K562 (cell line): ENCODE data around the gene POPDC2. TPM values are rescaled to one million over a fixed set of nuclear protein-coding genes. Genes with fewer than 3 reads are reported as not detected.
A peak's percentile ranks its signal among the peaks of the same experiment; 100 is the strongest.

ENCODE experiments used
- ATAC-seq: fragments of 200-7000 bp; cut with Tn5 transposase; 3 replicates; pipeline ENCODE4 v1.9.1; 2020; ENCODE audit warnings: moderate library complexity
- BruUV-seq: library from RNA; stranded (reverse); fragments of 400-500 nt; replicated peaks from 2 replicates; lab custom pipeline; 2021; lab: Mats Ljungman, UMichigan
- CTCF ChIA-PET: fragments of 300-600 bp; formaldehyde crosslinking; extraction: SDS; loops from one replicate; lab custom pipeline; 2021; ENCODE audit warnings: low intra/inter-chr PET ratio; lab: Yijun Ruan, JAX
- POLR2A ChIA-PET: fragments of 300-600, 350-650 bp; sonication (Branson Sonifier 250); formaldehyde crosslinking; extraction: SDS; loops from one replicate; lab custom pipeline; 2021; ENCODE audit warnings: antibody characterized with exemption, inconsistent platforms; lab: Yijun Ruan, JAX
- DNase-seq, 4 experiments: peaks; one replicate each; pipeline versions ENCODE4 v3.0.0 to v3.0.0-alpha.2; 2011 to 2018; ENCODE audit warnings: low spot score in 3 of 4, mixed read lengths in 3 of 4; ENCODE audit errors: extremely low read depth in 1 of 4
- FAIRE-seq: peaks from 2 replicates; lab custom pipeline; 2011; peaks lifted over from hg19 to GRCh38; lab: Jason Lieb, UNC
- H2AFZ ChIP-seq: 2 replicates; pipeline ENCODE4 v1.6.0; 2011; ENCODE audit warnings: low read depth, low read length, control low read depth, inconsistent platforms
- H3K27ac ChIP-seq: fragments of 200-600 bp; 3 replicates; pipeline ENCODE4 v1.8.0; 2011; ENCODE audit warnings: low read depth, mild to moderate bottlenecking, control low read depth, inconsistent platforms, low read length, moderate library complexity, mixed read lengths; ENCODE audit errors: extremely low read depth
- H3K27me3 ChIP-seq, 2 experiments: fragments of 300-600 bp in 1 of 2; 2 replicates in 1 of 2; 3 replicates in 1 of 2; pipeline versions ENCODE4 v1.6.0 to v1.8.0; 2011; ENCODE audit warnings: inconsistent platforms in 2 of 2, low read length in 2 of 2, mild to moderate bottlenecking in 1 of 2, mixed read lengths in 1 of 2, moderate library complexity in 1 of 2; ENCODE audit not compliant: control insufficient read depth in 2 of 2, insufficient read depth in 2 of 2
- H3K36me3 ChIP-seq: fragments of 300-600 bp; 3 replicates; pipeline ENCODE4 v1.8.0; 2011; ENCODE audit warnings: mild to moderate bottlenecking, low read length, inconsistent platforms; ENCODE audit not compliant: control insufficient read depth, insufficient read depth
- H3K4me1 ChIP-seq, 2 experiments: fragments of 200-600 bp in 1 of 2; replicated peaks in 1 of 2; 2 replicates in 1 of 2; 3 replicates in 1 of 2; pipeline versions ENCODE4 v1.5.1 to v1.8.0; 2011; ENCODE audit warnings: inconsistent platforms in 2 of 2, low read length in 2 of 2, mild to moderate bottlenecking in 1 of 2, mixed read lengths in 1 of 2, moderate library complexity in 1 of 2; ENCODE audit not compliant: control insufficient read depth in 2 of 2, insufficient read depth in 2 of 2
- H3K4me2 ChIP-seq: 2 replicates; pipeline ENCODE4 v1.6.1; 2011; ENCODE audit warnings: low read length, control low read depth, inconsistent platforms, mixed read lengths; ENCODE audit not compliant: insufficient read depth
- H3K4me3 ChIP-seq: fragments of 200-600 bp; sonication (generic), shearing (Covaris generic); 2 replicates; pipeline ENCODE4 v1.5.1; 2016; ENCODE audit warnings: control low read depth, inconsistent platforms
- H3K79me2 ChIP-seq: fragments of 200-600 bp; 3 replicates; pipeline ENCODE4 v1.8.0; 2011; ENCODE audit warnings: low read length, inconsistent platforms; ENCODE audit not compliant: control insufficient read depth, insufficient read depth
- H3K9ac ChIP-seq, 2 experiments: 2 replicates each; pipeline versions ENCODE4 v1.6.0 to v1.6.1; 2011; ENCODE audit warnings: low read depth in 2 of 2, low read length in 2 of 2, control low read depth in 1 of 2, inconsistent platforms in 1 of 2, mild to moderate bottlenecking in 1 of 2, mixed read lengths in 1 of 2; ENCODE audit not compliant: insufficient read depth in 1 of 2
- H3K9me1 ChIP-seq: one replicate; pipeline ENCODE4 v1.6.0; 2011; ENCODE audit warnings: inconsistent platforms, mild to moderate bottlenecking, low read length, moderate library complexity; ENCODE audit not compliant: control insufficient read depth, insufficient read depth
- H3K9me3 ChIP-seq: replicated peaks from 2 replicates; pipeline ENCODE4 v1.5.1; 2011; ENCODE audit warnings: low read depth, low read length, inconsistent platforms; ENCODE audit not compliant: control insufficient read depth, insufficient read depth
- H4K20me1 ChIP-seq: replicated peaks from 2 replicates; pipeline ENCODE4 v1.6.1; 2011; ENCODE audit warnings: low read length, inconsistent platforms, mixed read lengths; ENCODE audit not compliant: control insufficient read depth, insufficient read depth
- ARID3A ChIP-seq: IDR thresholded peaks from 2 replicates; pipeline ENCODE4 v1.6.1; 2012; ENCODE audit warnings: low read depth, low read length, improper control_type of control experiment, borderline replicate concordance
- E2F6 ChIP-seq, 2 experiments: IDR thresholded peaks; 2 replicates each; pipeline ENCODE4 v1.6.1; 2011; ENCODE audit warnings: borderline replicate concordance in 1 of 2, control low read depth in 1 of 2, low read depth in 1 of 2, low read length in 1 of 2, mild to moderate bottlenecking in 1 of 2, mixed read lengths in 1 of 2, moderate library complexity in 1 of 2; ENCODE audit not compliant: insufficient read depth in 1 of 2, insufficient read length in 1 of 2, poor library complexity in 1 of 2, severe bottlenecking in 1 of 2; ENCODE audit errors: extremely low read depth in 1 of 2
- MAFF ChIP-seq: IDR thresholded peaks from 2 replicates; pipeline ENCODE4 v1.6.1; 2012; ENCODE audit warnings: low read length, improper control_type of control experiment
- PBX2 ChIP-seq, 2 experiments: IDR thresholded peaks in 1 of 2; conservative IDR thresholded peaks in 1 of 2; 2 replicates each; pipeline ENCODE4 v1.6.1; 2016; ENCODE audit warnings: low read depth in 2 of 2, mild to moderate bottlenecking in 1 of 2, missing compliant biosample characterization in 1 of 2, missing genetic modification characterization in 1 of 2, moderate library complexity in 1 of 2
- SMARCE1 ChIP-seq: fragments of 450-650 bp; IDR thresholded peaks from 2 replicates; pipeline ENCODE4 v1.7.1; 2016; ENCODE audit warnings: mild to moderate bottlenecking
- ZNF3 ChIP-seq: fragments of 250-450 bp; sonication (Bioruptor Pico); IDR thresholded peaks from 2 replicates; pipeline ENCODE4 v1.5.0; 2021; ENCODE audit warnings: mild to moderate bottlenecking, moderate library complexity
- ZNF316 ChIP-seq: fragments of 450-650 bp; IDR thresholded peaks from 2 replicates; pipeline ENCODE4 v1.6.1; 2016
- WGBS: fragments of 100-300 bp; shearing (Covaris generic); methylation state at CpG from one replicate; pipeline ENCODE4 v1.1.6; 2016; ENCODE audit warnings: low coverage, mixed read lengths; ENCODE audit not compliant: insufficient coverage; ENCODE audit errors: missing lambda C conversion rate; 5-methylcytosine and 5-hydroxymethylcytosine counted together
- in situ Hi-C: fragments of 300-500 bp; cut with MboI; formaldehyde crosslinking; loops from 4 replicates; pipeline ENCODE4 v1.15.0; 2018; ENCODE audit warnings: inconsistent platforms, mixed read lengths
- intact Hi-C: fragments of 100-400 bp; cut with micrococcal nuclease; formaldehyde crosslinking; loops from 2 replicates; pipeline ENCODE4 v1.14.2; 2022
- polyA plus RNA-seq, 8 experiments: library from polyadenylated mRNA; depleted of rRNA in 4 of 8; stranded (reverse) in 5 of 8; unstranded in 3 of 8; fragments of >200 nt; fragmentation: Nextera tagmentation in 2 of 8; fragmentation: Illumina TruSeq in 1 of 8; extraction: Ambion mirVana in 2 of 8; extraction: Trizol in 1 of 8; gene quantifications; 2 replicates each; pipeline versions ENCODE4 v1.2.1 to v1.2.3, GENCODE V29; 2011 to 2014; ENCODE audit warnings: inconsistent platforms in 1 of 8, missing spikeins in 1 of 8
- total RNA-seq, 7 experiments: library from RNA; depleted of rRNA in 6 of 7; stranded (reverse); fragments of >200 nt in 6 of 7; fragmentation: Illumina TruSeq in 2 of 7; extraction: Trizol in 2 of 7; gene quantifications; 2 replicates each; pipeline versions ENCODE4 v1.2.1 to v1.2.3, GENCODE V29; 2011 to 2021; ENCODE audit warnings: low replicate concordance in 1 of 7
- TF ChIP-seq, protein P1 (sequence below): sonication (generic); formaldehyde crosslinking; IDR thresholded peaks from 2 replicates; pipeline ENCODE4 v1.8.0; 2023; ENCODE audit warnings: mild to moderate bottlenecking, missing genetic modification reagents

POPDC2 gene
- total and polyA plus RNA-seq, 9 of the 15 experiments (the other 6 are each of a cell fraction or from before 2014, with no cell fraction given) = 0.08 to 0.32 (median 0.13) TPM; not detected in 4

DNA sequence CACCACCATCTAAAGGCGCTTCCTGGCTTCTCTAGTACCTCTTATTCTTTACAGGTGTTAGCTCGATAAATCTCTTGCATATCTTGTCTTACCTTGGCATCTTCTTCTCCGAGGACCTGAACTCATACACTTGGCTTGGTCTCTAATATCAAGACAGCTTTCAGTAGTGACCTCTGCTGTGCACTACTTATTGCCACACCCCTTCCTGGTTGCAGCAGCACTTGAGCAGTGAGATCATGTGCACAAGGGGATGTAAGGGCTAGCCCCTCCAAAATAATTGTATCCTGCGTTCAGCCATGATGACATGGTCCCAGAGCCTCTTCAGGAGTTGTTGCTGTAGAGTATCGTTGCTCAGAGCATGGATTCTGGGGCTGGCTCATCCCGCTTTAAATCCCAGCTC is 64.0 kb downstream of the POPDC2 start (continued):
- TF ChIP-seq E2F6 (IDR thresholded peaks at IDR 0.05; ENCODE audit: borderline replicate concordance in 1 of 2, extremely low read depth in 1 of 2, insufficient read depth in 1 of 2, insufficient read length in 1 of 2, low read depth in 1 of 2, low read length in 1 of 2, poor library complexity in 1 of 2, severe bottlenecking in 1 of 2) = no peak

DNA sequence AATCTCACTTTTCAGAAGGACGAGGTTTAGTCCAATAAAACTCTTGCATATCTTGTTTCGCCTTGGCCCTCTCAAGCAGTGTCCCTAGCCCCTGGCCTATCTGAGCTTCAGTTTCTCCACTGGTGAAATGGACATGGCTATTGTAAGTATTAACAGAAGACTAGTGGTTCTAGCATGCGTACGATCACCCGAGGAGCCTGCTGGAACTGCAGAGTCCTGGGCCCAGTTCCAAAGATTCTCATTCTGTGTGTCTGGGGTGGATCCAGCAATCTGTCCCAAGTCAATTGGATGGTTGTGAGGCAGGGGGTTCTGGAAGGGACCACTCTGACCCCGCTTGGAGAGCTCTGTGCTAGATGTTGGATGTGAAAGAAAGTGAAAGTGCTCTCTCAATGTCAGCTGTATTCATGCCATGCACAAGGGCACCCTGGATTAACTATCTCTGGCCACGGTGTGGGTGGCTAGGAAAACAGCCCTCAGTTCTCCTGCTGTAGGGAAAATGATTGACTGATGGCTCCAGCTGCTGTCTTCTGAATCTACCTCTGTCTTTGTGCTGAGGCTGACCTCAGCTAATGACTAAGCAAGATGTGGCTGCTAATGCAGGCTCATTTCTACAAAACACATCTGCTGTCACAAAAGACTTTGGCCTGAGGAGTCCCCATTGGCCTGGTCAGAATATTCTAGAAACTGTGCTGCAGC is 64.6 kb downstream of the POPDC2 start:
- WGBS = 55% methylated on average over 7 of the region's 7 CpGs
- ChIA-PET POLR2A (interaction anchor here (0.6 kb wide), 2 partner anchors 66 to 855 kb away, joined by 3 read pairs; partner anchors contain the start of gene FSTL1), CTCF (no interaction called here)
- Histone ChIP-seq H3K9ac (no peak overlapping the region), H3K79me2 (no peaks in the 10 kb centered on the region), H4K20me1 (no peaks in the 10 kb centered on the region), H3K36me3 (no peaks in the 10 kb centered on the region), H3K9me3 (no peaks in the 10 kb centered on the region; the same call in 1 of the 2 replicates), H3K4me2 (no peak overlapping the region), H2AFZ (peak overlapping the region; percentile 53; the same call in 1 of the 2 replicates), H3K9me1 (no peaks in the 10 kb centered on the region), H3K27ac (no peak overlapping the region), H3K4me3 (no peak overlapping the region), H3K4me1 (peaks cover 3 to 5% of the 10 kb centered on the region in 2 experiments), H3K27me3 (no peaks in the 10 kb centered on the region)
- peak; percentile 54 for FAIRE-seq
- ATAC-seq = peak; percentile 55
- peak in 2 of 4 experiments; percentile 12 to 38 for DNase-seq
- in situ Hi-C loops = no loop called here
- BruUV-seq = no TSS peak
- intact Hi-C loops = no loop called here
- TF ChIP-seq PBX2 (CRISPR knock-in tag; IDR thresholded peaks at IDR 0.05; ENCODE audit: low read depth) = no peak
- TF ChIP-seq PBX2 (tag; conservative IDR thresholded peaks at IDR 0.05; ENCODE audit: low read depth) = peak; percentile 58; the same call in 1 of the 2 replicates
- no peak for TF ChIP-seq ARID3A
- no peak for TF ChIP-seq SMARCE1
- TF ChIP-seq MAFF = peak; percentile 15; the same call in 1 of the 2 replicates
- TF ChIP-seq, protein P1, sequence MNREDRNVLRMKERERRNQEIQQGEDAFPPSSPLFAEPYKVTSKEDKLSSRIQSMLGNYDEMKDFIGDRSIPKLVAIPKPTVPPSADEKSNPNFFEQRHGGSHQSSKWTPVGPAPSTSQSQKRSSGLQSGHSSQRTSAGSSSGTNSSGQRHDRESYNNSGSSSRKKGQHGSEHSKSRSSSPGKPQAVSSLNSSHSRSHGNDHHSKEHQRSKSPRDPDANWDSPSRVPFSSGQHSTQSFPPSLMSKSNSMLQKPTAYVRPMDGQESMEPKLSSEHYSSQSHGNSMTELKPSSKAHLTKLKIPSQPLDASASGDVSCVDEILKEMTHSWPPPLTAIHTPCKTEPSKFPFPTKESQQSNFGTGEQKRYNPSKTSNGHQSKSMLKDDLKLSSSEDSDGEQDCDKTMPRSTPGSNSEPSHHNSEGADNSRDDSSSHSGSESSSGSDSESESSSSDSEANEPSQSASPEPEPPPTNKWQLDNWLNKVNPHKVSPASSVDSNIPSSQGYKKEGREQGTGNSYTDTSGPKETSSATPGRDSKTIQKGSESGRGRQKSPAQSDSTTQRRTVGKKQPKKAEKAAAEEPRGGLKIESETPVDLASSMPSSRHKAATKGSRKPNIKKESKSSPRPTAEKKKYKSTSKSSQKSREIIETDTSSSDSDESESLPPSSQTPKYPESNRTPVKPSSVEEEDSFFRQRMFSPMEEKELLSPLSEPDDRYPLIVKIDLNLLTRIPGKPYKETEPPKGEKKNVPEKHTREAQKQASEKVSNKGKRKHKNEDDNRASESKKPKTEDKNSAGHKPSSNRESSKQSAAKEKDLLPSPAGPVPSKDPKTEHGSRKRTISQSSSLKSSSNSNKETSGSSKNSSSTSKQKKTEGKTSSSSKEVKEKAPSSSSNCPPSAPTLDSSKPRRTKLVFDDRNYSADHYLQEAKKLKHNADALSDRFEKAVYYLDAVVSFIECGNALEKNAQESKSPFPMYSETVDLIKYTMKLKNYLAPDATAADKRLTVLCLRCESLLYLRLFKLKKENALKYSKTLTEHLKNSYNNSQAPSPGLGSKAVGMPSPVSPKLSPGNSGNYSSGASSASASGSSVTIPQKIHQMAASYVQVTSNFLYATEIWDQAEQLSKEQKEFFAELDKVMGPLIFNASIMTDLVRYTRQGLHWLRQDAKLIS = no peak
- TF ChIP-seq ZNF3 (CRISPR knock-in tag) = no peak
- peak; percentile 46 for TF ChIP-seq ZNF316
